NOMO-1 treated with dmso at 0.1 percent for 144 hours (cell line): ENCODE results near the gene PPM1A.
A peak's percentile ranks its signal among the peaks of the same experiment; 100 is the strongest.

Experiments
- DNase-seq: peaks from one replicate; lab custom pipeline; 2025; ENCODE audit not compliant: unreplicated experiment; lab: John Stamatoyannopoulos, UW

The PPM1A gene

GRCh38 chr14:60226298-60226697, 22.7 kb upstream of the PPM1A start:
- peak; percentile 21 for DNase-seq

GRCh38 chr14:60227291-60227690, 21.7 kb upstream of the PPM1A start:
- no peak for DNase-seq

GRCh38 chr14:60229614-60230013, 19.4 kb upstream of the PPM1A start:
- no peak for DNase-seq

- DNase-seq, result no peak
Observed at GRCh38 chr14:60232185-60232584, 16.8 kb upstream of the PPM1A start.

GRCh38 chr14:60233251-60233650, 15.8 kb upstream of the PPM1A start:
- DNase-seq, result no peak

- no peak for DNase-seq
Observed at GRCh38 chr14:60233891-60234290, 15.1 kb upstream of the PPM1A start.

GRCh38 chr14:60235440-60235839, 13.6 kb upstream of the PPM1A start:
- no peak for DNase-seq

GRCh38 chr14:60238955-60239354, 10.1 kb upstream of the PPM1A start:
- DNase-seq, result no peak

- no peak for DNase-seq
Observed at GRCh38 chr14:60240139-60240856, 8.7 kb upstream of the PPM1A start.

GRCh38 chr14:60241091-60241490, 7.9 kb upstream of the PPM1A start:
- DNase-seq, result no peak

- peak; percentile 77 for DNase-seq
Observed at GRCh38 chr14:60242429-60242828, 6.6 kb upstream of the PPM1A start.

- no peak for DNase-seq
Observed at GRCh38 chr14:60245380-60246177, 3.4 kb upstream of the PPM1A start.

- DNase-seq, result peak; percentile 82
Observed at GRCh38 chr14:60247994-60248696, 876 bp upstream of the PPM1A start.

GRCh38 chr14:60249321-60250256, 568 bp downstream of the PPM1A start:
- DNase-seq, result peak; percentile 34

GRCh38 chr14:60250257-60251035, 1.4 kb downstream of the PPM1A start:
- no peak for DNase-seq

- no peak for DNase-seq
Observed at GRCh38 chr14:60251877-60252276, 2.9 kb downstream of the PPM1A start.

GRCh38 chr14:60252630-60253029, 3.6 kb downstream of the PPM1A start:
- no peak for DNase-seq

GRCh38 chr14:60253649-60254048, 4.6 kb downstream of the PPM1A start:
- DNase-seq, result no peak

GRCh38 chr14:60254176-60254575, 5.2 kb downstream of the PPM1A start:
- DNase-seq, result no peak

GRCh38 chr14:60257865-60258264, 8.8 kb downstream of the PPM1A start:
- no peak for DNase-seq
